Measurements from ENCODE around the gene NTMT1. TPM values are rescaled to one million over a fixed set of nuclear protein-coding genes. Genes with fewer than 3 reads are reported as not detected.
A peak's percentile ranks its signal among the peaks of the same experiment; 100 is the strongest.

Gene NTMT1
- total RNA-seq, 6 donors from 2014 or later = 15.0 to 37.7 (median 23.6) TPM

DNA sequence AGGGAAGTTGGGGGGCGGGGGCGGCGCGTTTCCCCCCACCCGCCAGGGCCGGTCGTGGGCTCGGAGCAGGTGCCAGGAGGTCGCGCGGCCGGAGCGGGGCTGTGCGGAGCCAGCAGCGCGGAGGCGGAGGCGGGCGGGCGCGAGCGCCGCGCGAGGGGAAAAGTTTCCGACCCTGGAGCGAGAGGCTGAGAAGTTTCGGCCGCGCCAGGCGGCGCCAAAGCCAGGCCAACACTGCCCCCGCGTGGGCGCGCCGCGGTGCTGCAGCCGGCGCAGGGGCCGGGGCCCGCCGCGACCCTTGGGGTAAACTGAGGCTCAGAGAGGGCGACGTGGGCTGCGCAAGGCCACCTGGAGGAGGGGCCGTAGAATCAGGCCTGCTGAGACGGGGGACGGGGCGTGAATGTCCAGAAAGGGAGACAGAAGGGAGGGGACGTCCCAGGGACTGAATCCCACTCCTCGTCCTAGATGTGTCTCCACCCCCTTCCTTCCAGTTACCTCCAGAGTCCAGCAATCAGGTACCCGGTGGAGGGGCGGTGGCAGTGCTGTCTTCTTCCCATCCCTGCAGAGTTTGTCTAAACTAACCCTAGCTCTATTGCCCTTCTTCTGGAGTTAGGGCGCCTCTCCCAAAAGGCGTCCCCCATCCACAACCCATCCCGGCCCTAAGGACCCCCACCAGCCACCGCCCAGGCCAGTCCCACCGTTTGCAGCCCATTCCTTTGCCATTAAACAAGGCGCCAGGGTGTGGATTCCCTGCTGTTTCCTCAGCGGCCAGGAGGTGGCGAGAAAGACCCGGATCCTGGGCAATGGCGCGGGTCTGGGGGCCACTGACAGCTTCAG, 15.3 kb upstream of the NTMT1 start:
- WGBS, 2 donors = 1 to 2% methylated on average over 21 to 66 of the region's 66 CpGs
- Histone ChIP-seq H3K9me3 (no peaks in the 10 kb centered on the region), H3K4me3 (peak overlapping the region; percentile 39 to 85 (median 66)), H3K36me3 (no peaks in the 10 kb centered on the region), H3K27me3 (no peaks in the 10 kb centered on the region), H3K27ac (peak overlapping the region; percentile 81 to 93 (median 86)), H3K4me1 (peaks cover 36 to 47% (median 43%) of the 10 kb centered on the region in 4 donors)
- DNase-seq (peak; percentile 77 to 96), ATAC-seq (ENCODE audit: low FRiP score in 2 of 2) (peak; percentile 52 to 89)
- no peak for TF ChIP-seq POLR2AphosphoS5 (IDR thresholded peaks at IDR 0.05)
- TF ChIP-seq CTCF (IDR thresholded peaks at IDR 0.05) = peak; percentile 92 to 100 (median 100)
- TF ChIP-seq POLR2A (IDR thresholded peaks at IDR 0.05) = peak in 1 of 4 donors; percentile 30
- TF ChIP-seq EP300 (IDR thresholded peaks at IDR 0.05) = no peak

DNA sequence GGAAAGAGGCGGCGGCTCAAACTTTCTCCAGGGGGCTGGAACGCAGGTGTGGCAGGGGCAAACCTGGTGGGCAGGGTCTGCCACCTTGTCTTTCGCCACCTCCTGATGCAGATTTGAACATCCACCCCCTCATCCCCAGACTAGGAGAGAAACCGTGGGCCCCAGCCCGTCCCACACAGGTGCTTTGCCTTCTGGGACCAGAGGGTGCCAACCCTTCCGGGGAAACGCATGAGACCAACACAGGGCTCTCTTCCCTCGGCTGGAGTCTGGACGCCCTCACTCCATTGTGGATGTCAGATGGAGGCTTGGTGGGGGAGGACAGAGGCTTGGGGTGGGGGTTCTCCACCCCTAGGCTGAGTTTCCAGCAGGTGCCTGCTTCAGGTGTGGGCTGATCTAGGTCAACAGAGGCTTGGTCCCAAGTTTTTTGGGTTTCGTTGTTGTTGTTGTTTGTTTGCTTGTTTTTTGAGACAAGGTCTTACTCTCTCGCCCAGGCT, 14.6 kb upstream of the NTMT1 start:
- DNase-seq (no peak), ATAC-seq (ENCODE audit: low FRiP score in 2 of 2) (no peak)
- WGBS, 2 donors = 27 to 42% methylated on average over 10 to 12 of the region's 12 CpGs
- no peaks in the 10 kb centered on the region for H3K36me3 ChIP-seq
- H3K4me3 ChIP-seq = peak overlapping the region in 2 of 4 donors; percentile 70 to 85
- H3K4me1 ChIP-seq = peaks cover 36 to 47% (median 43%) of the 10 kb centered on the region in 4 donors
- no peaks in the 10 kb centered on the region for H3K27me3 ChIP-seq
- H3K9me3 ChIP-seq = no peaks in the 10 kb centered on the region
- peak overlapping the region in 2 of 4 donors; percentile 88 to 93 for H3K27ac ChIP-seq
- no peak for TF ChIP-seq POLR2A (IDR thresholded peaks at IDR 0.05)
- no peak for TF ChIP-seq EP300 (IDR thresholded peaks at IDR 0.05)
- no peak for TF ChIP-seq POLR2AphosphoS5 (IDR thresholded peaks at IDR 0.05)
- TF ChIP-seq CTCF (IDR thresholded peaks at IDR 0.05) = no peak

- Histone ChIP-seq H3K27ac (no peak overlapping the region), H3K4me1 (peaks cover 31 to 41% (median 39%) of the 10 kb centered on the region in 4 donors), H3K36me3 (no peaks in the 10 kb centered on the region), H3K4me3 (no peak overlapping the region), H3K9me3 (no peaks in the 10 kb centered on the region), H3K27me3 (no peaks in the 10 kb centered on the region)
- no peak for DNase-seq
- ATAC-seq (ENCODE audit: low FRiP score in 2 of 2) = no peak
- 79% methylated on average over 7 of the region's 7 CpGs; no CpG with 5 or more reads in 1 of the 2 donors for WGBS, 2 donors
- no peak for TF ChIP-seq POLR2AphosphoS5 (IDR thresholded peaks at IDR 0.05)
- no peak for TF ChIP-seq EP300 (IDR thresholded peaks at IDR 0.05)
- TF ChIP-seq CTCF (IDR thresholded peaks at IDR 0.05) = no peak
- TF ChIP-seq POLR2A (IDR thresholded peaks at IDR 0.05) = no peak
Observed at GRCh38 chr9:129612123-129612522, 13.8 kb upstream of the NTMT1 start.

- ATAC-seq (ENCODE audit: low FRiP score in 2 of 2) (no peak), DNase-seq (peak in 1 of 2 donors; percentile 66)
- H3K4me3 ChIP-seq = no peak overlapping the region
- TF ChIP-seq CTCF (IDR thresholded peaks at IDR 0.05) = no peak
- no peak for TF ChIP-seq POLR2A (IDR thresholded peaks at IDR 0.05)
- TF ChIP-seq EP300 (IDR thresholded peaks at IDR 0.05) = no peak
- no peak for TF ChIP-seq POLR2AphosphoS5 (IDR thresholded peaks at IDR 0.05)
- no peaks in the 10 kb centered on the region for H3K27me3 ChIP-seq
- H3K4me1 ChIP-seq = peaks cover 24 to 33% (median 31%) of the 10 kb centered on the region in 4 donors
- no peaks in the 10 kb centered on the region for H3K36me3 ChIP-seq
- H3K27ac ChIP-seq = no peak overlapping the region
- 69 to 88% methylated on average over 3 to 14 of the region's 15 CpGs for WGBS, 2 donors
- no peaks in the 10 kb centered on the region for H3K9me3 ChIP-seq
Observed at GRCh38 chr9:129612815-129613519, 13.0 kb upstream of the NTMT1 start.
